K562 (cell line): ENCODE results near the gene FGFR1OP2. TPM values are rescaled to one million over a fixed set of nuclear protein-coding genes. Genes with fewer than 3 reads are reported as not detected.
A peak's percentile ranks its signal among the peaks of the same experiment; 100 is the strongest.

Experiments
- BDP1 ChIP-seq: IDR thresholded peaks from 3 replicates; pipeline ENCODE4 v1.6.1; 2011; ENCODE audit not compliant: insufficient read length, insufficient read depth
- CCAR2 ChIP-seq: fragments of 200-400 bp; formaldehyde crosslinking; IDR thresholded peaks from 2 replicates; pipeline ENCODE4 v1.6.1; 2017; ENCODE audit warnings: mild to moderate bottlenecking, low read depth, low read length
- KDM5B ChIP-seq: fragments of 200-600 bp; sonication (generic); IDR thresholded peaks from 2 replicates; pipeline ENCODE4 v1.6.1; 2012; ENCODE audit warnings: low read depth, mild to moderate bottlenecking, moderate library complexity, low read length, control low read depth, inconsistent platforms; ENCODE audit not compliant: insufficient replicate concordance
- MECOM ChIP-seq: fragments of 250-450 bp; sonication (Bioruptor Pico); IDR thresholded peaks from 2 replicates; pipeline ENCODE4 v1.8.0; 2022; ENCODE audit warnings: inconsistent platforms
- MEIS2 ChIP-seq: fragments of 450-650 bp; IDR thresholded peaks from 2 replicates; pipeline ENCODE4 v1.6.1; 2014; ENCODE audit warnings: mild to moderate bottlenecking; ENCODE audit not compliant: partially characterized antibody
- POLR2G ChIP-seq: fragments of 200-400 bp; formaldehyde crosslinking; IDR thresholded peaks from 2 replicates; pipeline ENCODE4 v1.6.1; 2017; ENCODE audit warnings: low read depth, mild to moderate bottlenecking, antibody characterized with exemption, low read length, moderate library complexity
- PTTG1 ChIP-seq: fragments of 450-650 bp; IDR thresholded peaks from 2 replicates; pipeline ENCODE4 v1.6.1; 2016; ENCODE audit warnings: low read depth, mild to moderate bottlenecking, missing genetic modification characterization, missing compliant biosample characterization
- RFX7 ChIP-seq: fragments of 250-450 bp; sonication (Bioruptor Pico); IDR thresholded peaks from 2 replicates; pipeline ENCODE4 v1.5.1; 2021; ENCODE audit warnings: mild to moderate bottlenecking
- SIN3A ChIP-seq, 2 experiments: fragments of 150-350 bp in 1 of 2; IDR thresholded peaks; 2 replicates each; pipeline ENCODE4 v1.6.1; 2011 to 2016; ENCODE audit warnings: borderline replicate concordance in 2 of 2, low read depth in 2 of 2, low read length in 2 of 2, mild to moderate bottlenecking in 2 of 2, moderate library complexity in 2 of 2; ENCODE audit not compliant: control insufficient read depth in 1 of 2
- TCFL5 ChIP-seq: fragments of 250-450 bp; sonication (Bioruptor Pico); conservative IDR thresholded peaks from 2 replicates; pipeline ENCODE4 v1.6.1; 2021; ENCODE audit warnings: mild to moderate bottlenecking, moderate library complexity, matching md5 sums
- ZNF324 ChIP-seq: fragments of 250-450 bp; sonication (Bioruptor Pico); IDR thresholded peaks from 2 replicates; pipeline ENCODE4 v1.4.0; 2020; ENCODE audit warnings: mild to moderate bottlenecking
- polyA plus RNA-seq, 8 experiments: library from polyadenylated mRNA; depleted of rRNA in 4 of 8; stranded (reverse) in 5 of 8; unstranded in 3 of 8; fragments of >200 nt; fragmentation: Nextera tagmentation in 2 of 8; fragmentation: Illumina TruSeq in 1 of 8; extraction: Ambion mirVana in 2 of 8; extraction: Trizol in 1 of 8; gene quantifications; 2 replicates each; pipeline versions ENCODE4 v1.2.1 to v1.2.3, GENCODE V29; 2011 to 2014; ENCODE audit warnings: inconsistent platforms in 1 of 8, missing spikeins in 1 of 8
- total RNA-seq, 7 experiments: library from RNA; depleted of rRNA in 6 of 7; stranded (reverse); fragments of >200 nt in 6 of 7; fragmentation: Illumina TruSeq in 2 of 7; extraction: Trizol in 2 of 7; gene quantifications; 2 replicates each; pipeline versions ENCODE4 v1.2.1 to v1.2.3, GENCODE V29; 2011 to 2021; ENCODE audit warnings: low replicate concordance in 1 of 7
- TF ChIP-seq, protein P1 (sequence below): fragments of 450-650 bp; IDR thresholded peaks from 2 replicates; pipeline ENCODE4 v1.6.1; 2016
- TF ChIP-seq, protein P2 (sequence below): sonication (generic); formaldehyde crosslinking; IDR thresholded peaks from 2 replicates; pipeline ENCODE4 v1.5.0; 2020; ENCODE audit warnings: missing genetic modification reagents
- TF ChIP-seq, protein P3 (sequence below): fragments of 450-650 bp; formaldehyde crosslinking; IDR thresholded peaks from 2 replicates; pipeline ENCODE4 v1.4.0; 2022; ENCODE audit warnings: missing genetic modification characterization

Gene FGFR1OP2
- total and polyA plus RNA-seq, 9 of the 15 experiments (the other 6 are each of a cell fraction or from before 2014, with no cell fraction given), result 31.6 to 49.0 (median 37.1) TPM

DNA sequence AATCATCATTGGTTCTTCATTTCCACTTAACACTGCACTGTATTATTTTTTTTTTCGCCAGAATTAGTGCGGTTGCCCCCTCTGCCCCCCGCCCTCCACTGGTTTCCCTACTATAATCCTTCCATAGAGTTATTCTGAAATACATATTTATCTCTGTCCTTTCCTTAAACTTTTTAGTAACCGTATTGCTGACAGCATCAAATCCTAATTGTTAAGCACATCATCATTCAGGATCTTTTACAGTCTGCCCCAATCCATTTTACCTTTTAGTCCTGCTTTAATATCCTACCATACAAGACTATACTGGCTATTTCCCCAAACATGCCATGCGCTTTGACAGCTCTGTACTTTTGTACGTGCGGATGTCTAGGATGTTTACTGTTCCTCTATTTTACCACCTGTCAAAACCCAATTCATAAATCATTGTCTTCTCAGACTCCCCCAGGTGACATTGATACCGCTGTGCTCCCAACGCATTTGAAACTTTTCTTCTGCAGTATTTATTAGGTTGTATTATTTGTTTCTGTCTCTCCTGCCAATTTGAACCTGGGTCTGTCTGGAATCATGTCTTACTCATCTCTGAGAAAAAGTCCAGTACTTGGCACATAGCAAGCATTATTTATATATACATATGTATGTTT lies 1.0 kb downstream of the FGFR1OP2 start (continued):
- TF ChIP-seq, protein P1, sequence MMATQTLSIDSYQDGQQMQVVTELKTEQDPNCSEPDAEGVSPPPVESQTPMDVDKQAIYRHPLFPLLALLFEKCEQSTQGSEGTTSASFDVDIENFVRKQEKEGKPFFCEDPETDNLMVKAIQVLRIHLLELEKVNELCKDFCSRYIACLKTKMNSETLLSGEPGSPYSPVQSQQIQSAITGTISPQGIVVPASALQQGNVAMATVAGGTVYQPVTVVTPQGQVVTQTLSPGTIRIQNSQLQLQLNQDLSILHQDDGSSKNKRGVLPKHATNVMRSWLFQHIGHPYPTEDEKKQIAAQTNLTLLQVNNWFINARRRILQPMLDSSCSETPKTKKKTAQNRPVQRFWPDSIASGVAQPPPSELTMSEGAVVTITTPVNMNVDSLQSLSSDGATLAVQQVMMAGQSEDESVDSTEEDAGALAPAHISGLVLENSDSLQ, result peak; percentile 91
- TF ChIP-seq, protein P2, sequence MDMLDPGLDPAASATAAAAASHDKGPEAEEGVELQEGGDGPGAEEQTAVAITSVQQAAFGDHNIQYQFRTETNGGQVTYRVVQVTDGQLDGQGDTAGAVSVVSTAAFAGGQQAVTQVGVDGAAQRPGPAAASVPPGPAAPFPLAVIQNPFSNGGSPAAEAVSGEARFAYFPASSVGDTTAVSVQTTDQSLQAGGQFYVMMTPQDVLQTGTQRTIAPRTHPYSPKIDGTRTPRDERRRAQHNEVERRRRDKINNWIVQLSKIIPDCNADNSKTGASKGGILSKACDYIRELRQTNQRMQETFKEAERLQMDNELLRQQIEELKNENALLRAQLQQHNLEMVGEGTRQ (CRISPR knock-in tag), result no peak
- no peak for TF ChIP-seq POLR2G
- peak; percentile 66 to 71; a peak in 2 of 4 replicates for TF ChIP-seq SIN3A (IDR thresholded peaks at IDR 0.05; ENCODE audit: borderline replicate concordance in 2 of 2, control insufficient read depth in 1 of 2, low read depth in 2 of 2, low read length in 2 of 2)
- TF ChIP-seq BDP1, result no peak
- TF ChIP-seq CCAR2, result no peak
- TF ChIP-seq PTTG1 (tag), result no peak
- no peak for TF ChIP-seq TCFL5 (CRISPR knock-in tag)
- TF ChIP-seq MECOM (CRISPR knock-in tag), result no peak
- TF ChIP-seq KDM5B, result no peak
- peak; percentile 96 for TF ChIP-seq MEIS2
- no peak for TF ChIP-seq ZNF324
- TF ChIP-seq, protein P3, sequence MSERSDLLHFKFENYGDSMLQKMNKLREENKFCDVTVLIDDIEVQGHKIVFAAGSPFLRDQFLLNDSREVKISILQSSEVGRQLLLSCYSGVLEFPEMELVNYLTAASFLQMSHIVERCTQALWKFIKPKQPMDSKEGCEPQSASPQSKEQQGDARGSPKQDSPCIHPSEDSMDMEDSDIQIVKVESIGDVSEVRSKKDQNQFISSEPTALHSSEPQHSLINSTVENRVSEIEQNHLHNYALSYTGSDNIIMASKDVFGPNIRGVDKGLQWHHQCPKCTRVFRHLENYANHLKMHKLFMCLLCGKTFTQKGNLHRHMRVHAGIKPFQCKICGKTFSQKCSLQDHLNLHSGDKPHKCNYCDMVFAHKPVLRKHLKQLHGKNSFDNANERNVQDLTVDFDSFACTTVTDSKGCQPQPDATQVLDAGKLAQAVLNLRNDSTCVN (CRISPR knock-in tag), result no peak
- TF ChIP-seq RFX7 (CRISPR knock-in tag), result no peak
